ENCODE data around the gene APLP2. TPM values are rescaled to one million over a fixed set of nuclear protein-coding genes. Genes with fewer than 3 reads are reported as not detected.

Gene APLP2
- total and polyA plus RNA-seq, 2 experiments from 2014 or later = 481 to 485 TPM

- Histone ChIP-seq H3K27ac (peak overlapping the region; percentile 98), H3K9me2 (replicated peaks; ENCODE audit: insufficient read depth) (no peaks in the 10 kb centered on the region), H3K4me3 (peak overlapping the region; percentile 86), H4K20me1 (ENCODE audit: insufficient read depth, poor library complexity, severe bottlenecking) (peaks cover 50% of the 10 kb centered on the region), H3K4me2 (peak overlapping the region; percentile 81), H3K27me3 (no peaks in the 10 kb centered on the region), H3K79me2 (peaks cover 61% of the 10 kb centered on the region), H3K9me3 (ENCODE audit: low read depth) (no peaks in the 10 kb centered on the region), H3K4me1 (ENCODE audit: insufficient read depth) (peaks cover 20% of the 10 kb centered on the region), H2AFZ (peak overlapping the region; percentile 23), H3K36me3 (replicated peaks; ENCODE audit: insufficient read depth, low read depth) (no peaks in the 10 kb centered on the region)
- no peak for DNase-seq (ENCODE audit: low spot score)
- 16% methylated on average over 11 of the region's 11 CpGs for WGBS (ENCODE audit: low lambda C conversion rate, missing lambda C conversion rate)
- TF ChIP-seq EZH2 (IDR thresholded peaks at IDR 0.05; ENCODE audit: borderline replicate concordance) = no peak
- TF ChIP-seq CTCF (IDR thresholded peaks at IDR 0.05; ENCODE audit: poor library complexity) = no peak
- no peak for TF ChIP-seq EZH2phosphoT487 (IDR thresholded peaks at IDR 0.05; ENCODE audit: low read depth, severe bottlenecking, unreplicated experiment)
These were observed 1.6 kb downstream of the APLP2 start for GRCh38 chr11:130071211-130071712.

- H3K36me3 ChIP-seq (replicated peaks; ENCODE audit: insufficient read depth, low read depth) = no peaks in the 10 kb centered on the region
- H3K4me1 ChIP-seq (ENCODE audit: insufficient read depth) = peaks cover 16% of the 10 kb centered on the region
- H3K4me3 ChIP-seq = no peak overlapping the region
- peaks cover 82% of the 10 kb centered on the region for H4K20me1 ChIP-seq (ENCODE audit: insufficient read depth, poor library complexity, severe bottlenecking)
- TF ChIP-seq EZH2 (IDR thresholded peaks at IDR 0.05; ENCODE audit: borderline replicate concordance) (no peak), EZH2phosphoT487 (IDR thresholded peaks at IDR 0.05; ENCODE audit: low read depth, severe bottlenecking, unreplicated experiment) (no peak), CTCF (IDR thresholded peaks at IDR 0.05; ENCODE audit: poor library complexity) (no peak)
- H3K4me2 ChIP-seq = no peak overlapping the region
- DNase-seq (ENCODE audit: low spot score) = no peak
- H3K79me2 ChIP-seq = peaks cover 95% of the 10 kb centered on the region
- no peaks in the 10 kb centered on the region for H3K27me3 ChIP-seq
- no peaks in the 10 kb centered on the region for H3K9me2 ChIP-seq (replicated peaks; ENCODE audit: insufficient read depth)
- 97% methylated on average over 2 of the region's 2 CpGs for WGBS (ENCODE audit: low lambda C conversion rate, missing lambda C conversion rate)
- no peak overlapping the region for H2AFZ ChIP-seq
- no peaks in the 10 kb centered on the region for H3K9me3 ChIP-seq (ENCODE audit: low read depth)
- H3K27ac ChIP-seq = no peak overlapping the region
These were observed 5.0 kb downstream of the APLP2 start for GRCh38 chr11:130074736-130075135.

DNA sequence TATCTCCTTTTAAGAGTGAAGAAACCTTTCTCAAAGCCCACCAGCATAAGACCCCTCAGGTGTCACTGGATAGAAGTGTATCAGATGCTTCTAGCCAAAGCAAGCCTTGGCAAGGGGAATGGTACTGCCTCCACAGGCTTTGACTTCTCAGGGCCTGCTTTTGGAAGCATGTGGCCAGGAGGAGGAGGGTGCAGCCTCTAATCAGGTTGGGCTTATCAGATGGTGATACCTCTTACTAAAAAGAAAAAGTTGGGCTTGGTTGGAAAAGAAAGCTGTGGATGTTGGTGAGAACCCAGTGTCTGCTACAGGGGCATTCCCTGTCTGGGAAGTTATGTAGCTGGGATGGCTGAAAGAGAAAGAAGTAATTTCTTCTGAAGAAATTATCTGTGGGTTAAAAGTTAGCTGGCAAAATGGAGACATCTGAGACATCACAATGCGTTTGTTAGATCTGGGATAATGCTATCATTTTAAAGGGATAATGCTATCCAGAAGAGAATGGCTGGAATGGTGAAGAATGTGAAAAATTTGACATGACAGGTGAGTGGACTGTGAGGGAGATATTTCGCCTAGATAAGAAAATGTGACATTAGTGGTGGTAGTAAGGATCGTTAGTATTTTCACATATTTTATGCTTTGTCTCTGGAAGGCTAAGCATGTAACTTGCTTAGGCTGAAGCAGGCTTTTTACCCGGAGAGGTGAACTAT is 7.2 kb downstream of the APLP2 start:
- no peaks in the 10 kb centered on the region for H3K9me3 ChIP-seq (ENCODE audit: low read depth)
- H3K4me1 ChIP-seq (ENCODE audit: insufficient read depth) = peaks cover 13% of the 10 kb centered on the region
- H3K79me2 ChIP-seq = peaks cover 99% of the 10 kb centered on the region
- H3K4me2 ChIP-seq = no peak overlapping the region
- no peaks in the 10 kb centered on the region for H3K36me3 ChIP-seq (replicated peaks; ENCODE audit: insufficient read depth, low read depth)
- peak overlapping the region; percentile 3 for H3K27ac ChIP-seq
- TF ChIP-seq EZH2 (IDR thresholded peaks at IDR 0.05; ENCODE audit: borderline replicate concordance) (no peak), CTCF (IDR thresholded peaks at IDR 0.05; ENCODE audit: poor library complexity) (no peak), EZH2phosphoT487 (IDR thresholded peaks at IDR 0.05; ENCODE audit: low read depth, severe bottlenecking, unreplicated experiment) (no peak)
- 45% methylated on average over 4 of the region's 4 CpGs for WGBS (ENCODE audit: low lambda C conversion rate, missing lambda C conversion rate)
- peaks cover 82% of the 10 kb centered on the region for H4K20me1 ChIP-seq (ENCODE audit: insufficient read depth, poor library complexity, severe bottlenecking)
- no peaks in the 10 kb centered on the region for H3K9me2 ChIP-seq (replicated peaks; ENCODE audit: insufficient read depth)
- H2AFZ ChIP-seq = no peak overlapping the region
- no peak overlapping the region for H3K4me3 ChIP-seq
- H3K27me3 ChIP-seq = no peaks in the 10 kb centered on the region
- DNase-seq (ENCODE audit: low spot score) = no peak

Data from hepatocyte (in vitro differentiated cells).